DND-41 (cell line): ENCODE data around the gene C1orf198.

Experiments used
- EZH2 ChIP-seq: IDR thresholded peaks from 3 replicates; pipeline ENCODE4 v1.6.1; 2012; ENCODE audit warnings: borderline replicate concordance, low read depth, mild to moderate bottlenecking, moderate library complexity, low read length, inconsistent platforms; ENCODE audit not compliant: severe bottlenecking
- TF ChIP-seq, protein P1 (sequence below): IDR thresholded peaks from 2 replicates; pipeline ENCODE4 v1.5.1; 2012; ENCODE audit warnings: borderline replicate concordance, low read length, moderate library complexity, mild to moderate bottlenecking; ENCODE audit not compliant: poor library complexity, severe bottlenecking; ENCODE audit errors: extremely low read depth

DNA sequence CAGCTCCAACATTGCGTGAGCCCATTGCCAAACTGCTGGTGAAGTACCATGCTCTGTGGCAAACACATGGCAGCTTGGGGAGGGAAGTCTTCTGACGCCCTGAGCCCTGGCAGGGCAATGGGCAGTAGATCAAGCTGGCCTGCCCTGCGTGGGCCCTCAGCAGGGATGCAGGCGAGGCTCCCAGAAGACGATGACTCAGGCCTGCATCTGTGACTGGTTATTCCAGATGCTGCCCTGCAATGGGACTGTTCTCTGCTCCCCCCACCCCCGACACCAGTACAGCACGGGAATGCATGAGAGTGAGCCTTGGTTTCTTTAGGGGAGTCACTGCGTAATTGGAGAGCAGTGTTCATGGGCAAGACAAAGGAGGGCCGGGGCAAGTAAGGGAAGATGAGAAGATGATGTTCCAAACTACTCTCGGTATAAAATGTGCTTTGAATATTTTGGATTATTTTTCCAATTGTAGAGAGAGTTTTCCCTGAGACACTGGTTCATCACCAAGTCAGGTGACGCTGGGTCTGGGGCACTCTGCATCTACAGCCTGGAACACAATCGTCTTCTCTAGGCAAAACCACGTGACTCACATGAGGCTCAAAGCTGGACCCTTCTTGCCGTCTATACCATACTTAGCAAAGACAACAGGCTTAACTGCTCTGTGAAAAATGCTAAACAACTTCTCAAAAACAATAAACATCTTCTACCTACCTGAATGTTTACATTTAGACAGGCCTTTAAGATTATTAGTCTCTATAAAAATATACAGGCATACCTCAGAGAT is 9.0 kb upstream of the C1orf198 start:
- TF ChIP-seq, protein P1, sequence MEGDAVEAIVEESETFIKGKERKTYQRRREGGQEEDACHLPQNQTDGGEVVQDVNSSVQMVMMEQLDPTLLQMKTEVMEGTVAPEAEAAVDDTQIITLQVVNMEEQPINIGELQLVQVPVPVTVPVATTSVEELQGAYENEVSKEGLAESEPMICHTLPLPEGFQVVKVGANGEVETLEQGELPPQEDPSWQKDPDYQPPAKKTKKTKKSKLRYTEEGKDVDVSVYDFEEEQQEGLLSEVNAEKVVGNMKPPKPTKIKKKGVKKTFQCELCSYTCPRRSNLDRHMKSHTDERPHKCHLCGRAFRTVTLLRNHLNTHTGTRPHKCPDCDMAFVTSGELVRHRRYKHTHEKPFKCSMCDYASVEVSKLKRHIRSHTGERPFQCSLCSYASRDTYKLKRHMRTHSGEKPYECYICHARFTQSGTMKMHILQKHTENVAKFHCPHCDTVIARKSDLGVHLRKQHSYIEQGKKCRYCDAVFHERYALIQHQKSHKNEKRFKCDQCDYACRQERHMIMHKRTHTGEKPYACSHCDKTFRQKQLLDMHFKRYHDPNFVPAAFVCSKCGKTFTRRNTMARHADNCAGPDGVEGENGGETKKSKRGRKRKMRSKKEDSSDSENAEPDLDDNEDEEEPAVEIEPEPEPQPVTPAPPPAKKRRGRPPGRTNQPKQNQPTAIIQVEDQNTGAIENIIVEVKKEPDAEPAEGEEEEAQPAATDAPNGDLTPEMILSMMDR: no peak
- no peak for TF ChIP-seq EZH2
